ACC112 (cell line): ENCODE data around the gene KIRREL2.

ENCODE experiments used
- H2AFZ ChIP-seq: fragments of 200-600 bp; sonication (generic); one replicate; pipeline ENCODE4 v1.6.0; 2017; ENCODE audit warnings: antibody characterized with exemption, low read length; ENCODE audit not compliant: unreplicated experiment
- H3K27ac ChIP-seq: fragments of 200-600 bp; sonication (generic); 2 replicates; pipeline ENCODE4 v1.5.1; 2014; ENCODE audit warnings: low read depth, mild to moderate bottlenecking, antibody characterized with exemption, low read length, moderate library complexity
- H3K27me3 ChIP-seq: fragments of 200-600 bp; sonication (generic); 2 replicates; pipeline ENCODE4 v1.6.1; 2014; ENCODE audit warnings: mild to moderate bottlenecking, antibody characterized with exemption, low read length, moderate library complexity, mixed read lengths; ENCODE audit not compliant: insufficient read depth
- H3K36me3 ChIP-seq: fragments of 200-600 bp; sonication (generic); 2 replicates; pipeline ENCODE4 v1.6.1; 2016; ENCODE audit warnings: mild to moderate bottlenecking, antibody characterized with exemption, low read length, moderate library complexity, mixed read lengths; ENCODE audit not compliant: insufficient read depth
- H3K4me1 ChIP-seq: fragments of 200-600 bp; sonication (generic); one replicate; pipeline ENCODE4 v1.6.1; 2016; ENCODE audit warnings: low read length, mixed read lengths; ENCODE audit not compliant: insufficient read depth, unreplicated experiment, control insufficient read depth
- H3K4me3 ChIP-seq: fragments of 200-600 bp; sonication (generic); 2 replicates; pipeline ENCODE4 v1.5.1; 2014; ENCODE audit warnings: mild to moderate bottlenecking, low read depth, low read length
- H3K79me2 ChIP-seq: fragments of 200-600 bp; sonication (generic); one replicate; pipeline ENCODE4 v1.6.0; 2016; ENCODE audit warnings: low read length; ENCODE audit not compliant: control insufficient read depth, unreplicated experiment, insufficient read depth

Gene KIRREL2

GRCh38 chr19:35845215-35846037 lies 11.3 kb upstream of the KIRREL2 start:
- Histone ChIP-seq H3K36me3 (no peaks in the 10 kb centered on the region), H2AFZ (peak overlapping the region; percentile 38), H3K79me2 (no peaks in the 10 kb centered on the region), H3K27me3 (peaks cover 58% of the 10 kb centered on the region), H3K4me3 (peak overlapping the region; percentile 56), H3K27ac (no peak overlapping the region), H3K4me1 (no peaks in the 10 kb centered on the region)

- Histone ChIP-seq H3K79me2 (no peaks in the 10 kb centered on the region), H3K4me1 (no peaks in the 10 kb centered on the region), H3K36me3 (no peaks in the 10 kb centered on the region), H3K27me3 (peaks cover 64% of the 10 kb centered on the region), H2AFZ (no peak overlapping the region), H3K27ac (no peak overlapping the region), H3K4me3 (no peak overlapping the region)
These were observed 10.6 kb upstream of the KIRREL2 start for GRCh38 chr19:35846038-35846668.

DNA sequence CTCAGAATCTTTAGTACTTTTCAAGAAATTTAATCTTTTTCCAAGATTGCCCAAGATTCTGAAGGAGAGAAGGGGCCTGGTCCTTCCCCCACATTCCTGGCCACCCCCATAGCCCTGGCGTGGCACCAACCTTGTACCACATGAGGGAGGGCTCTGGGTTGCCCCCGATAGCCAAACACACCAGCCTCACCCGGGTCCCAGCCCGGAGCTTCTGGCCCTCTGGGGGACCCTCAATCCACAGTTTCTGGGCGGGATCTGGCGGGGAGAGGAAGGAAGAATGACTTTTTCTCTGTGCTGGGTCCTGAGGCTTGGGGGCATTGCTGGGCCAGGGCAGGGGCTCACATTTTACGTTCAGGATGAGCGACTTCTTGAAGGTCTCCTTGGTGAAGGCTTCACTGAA lies 8.8 kb upstream of the KIRREL2 start:
- Histone ChIP-seq H3K27ac (no peak overlapping the region), H3K4me1 (no peaks in the 10 kb centered on the region), H3K36me3 (no peaks in the 10 kb centered on the region), H2AFZ (no peak overlapping the region), H3K27me3 (peaks cover 72% of the 10 kb centered on the region), H3K79me2 (no peaks in the 10 kb centered on the region), H3K4me3 (no peak overlapping the region)

- H3K27me3 ChIP-seq = peaks cover 69% of the 10 kb centered on the region
- H3K4me3 ChIP-seq = no peak overlapping the region
- H3K36me3 ChIP-seq = no peaks in the 10 kb centered on the region
- no peaks in the 10 kb centered on the region for H3K79me2 ChIP-seq
- no peak overlapping the region for H2AFZ ChIP-seq
- H3K27ac ChIP-seq = no peak overlapping the region
- no peaks in the 10 kb centered on the region for H3K4me1 ChIP-seq
These were observed 8.2 kb upstream of the KIRREL2 start for GRCh38 chr19:35848486-35848885.

- Histone ChIP-seq H3K36me3 (no peaks in the 10 kb centered on the region), H3K4me3 (no peak overlapping the region), H3K27ac (no peak overlapping the region), H2AFZ (no peak overlapping the region), H3K27me3 (peaks cover 64% of the 10 kb centered on the region), H3K4me1 (no peaks in the 10 kb centered on the region), H3K79me2 (no peaks in the 10 kb centered on the region)
These were observed 7.7 kb upstream of the KIRREL2 start for GRCh38 chr19:35848919-35849505.

- no peaks in the 10 kb centered on the region for H3K79me2 ChIP-seq
- peaks cover 3% of the 10 kb centered on the region for H3K4me1 ChIP-seq
- no peak overlapping the region for H3K4me3 ChIP-seq
- no peak overlapping the region for H2AFZ ChIP-seq
- H3K27ac ChIP-seq = no peak overlapping the region
- no peaks in the 10 kb centered on the region for H3K36me3 ChIP-seq
- H3K27me3 ChIP-seq = peaks cover 59% of the 10 kb centered on the region
These were observed 5.3 kb upstream of the KIRREL2 start for GRCh38 chr19:35851213-35852028.

DNA sequence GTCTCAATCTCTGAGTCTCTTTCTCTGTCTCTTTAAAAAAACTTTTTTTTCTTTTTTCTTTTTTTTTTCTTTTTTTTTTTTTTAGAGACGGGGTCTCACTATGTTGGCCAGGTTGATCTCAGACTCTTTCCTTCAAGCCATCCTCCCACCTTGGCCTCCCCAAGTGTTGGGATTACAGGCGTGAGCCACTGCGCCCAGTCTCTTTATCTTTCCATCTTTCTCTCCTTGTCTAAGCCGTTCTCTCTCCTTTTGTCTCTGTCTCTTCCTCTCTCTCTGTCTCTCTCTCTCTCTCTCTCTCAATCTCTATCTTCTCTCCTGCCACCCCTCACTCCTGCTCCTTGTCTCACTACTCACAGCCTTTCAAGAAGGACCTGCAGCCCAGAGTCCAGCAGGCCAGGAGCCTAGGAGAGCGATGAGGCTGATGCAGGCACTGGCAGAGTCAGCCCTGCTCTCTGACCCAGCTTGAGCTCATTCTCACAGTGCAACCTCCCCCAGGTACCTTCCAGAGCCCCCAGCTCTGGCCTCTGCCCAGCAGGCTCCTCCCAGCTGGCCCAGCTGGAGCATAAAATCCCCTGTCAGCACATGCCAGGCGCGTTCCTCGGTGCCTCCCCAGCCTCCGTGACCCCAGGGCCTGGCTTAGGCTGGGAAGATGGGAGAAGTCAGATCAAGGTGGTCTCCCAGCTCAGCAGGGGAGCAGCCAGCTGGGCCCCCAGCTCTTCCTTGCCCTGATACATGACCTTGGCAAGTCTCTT lies 4.5 kb upstream of the KIRREL2 start, which contains the start of gene NPHS1:
NPHS1 (minus strand) TSS at position 476 of the 752 bp plus-strand sequence. CDS start 667 bp downstream, outside the sequence.
- no peaks in the 10 kb centered on the region for H3K36me3 ChIP-seq
- H2AFZ ChIP-seq = no peak within 1 kb of the TSS
- H3K79me2 ChIP-seq = no peaks in the 10 kb centered on the region
- peaks cover 3% of the 10 kb centered on the region for H3K4me1 ChIP-seq
- peaks cover 62% of the 10 kb centered on the region for H3K27me3 ChIP-seq
- no peak within 1 kb of the TSS for H3K27ac ChIP-seq
- H3K4me3 ChIP-seq = no peak within 1 kb of the TSS

GRCh38 chr19:35853038-35853756 lies 3.5 kb upstream of the KIRREL2 start:
- H3K4me1 ChIP-seq = peaks cover 3% of the 10 kb centered on the region
- H3K36me3 ChIP-seq = no peaks in the 10 kb centered on the region
- H3K4me3 ChIP-seq = no peak overlapping the region
- H3K79me2 ChIP-seq = no peaks in the 10 kb centered on the region
- peaks cover 59% of the 10 kb centered on the region for H3K27me3 ChIP-seq
- H3K27ac ChIP-seq = no peak overlapping the region
- H2AFZ ChIP-seq = no peak overlapping the region

GRCh38 chr19:35858311-35858710 lies 1.6 kb downstream of the KIRREL2 start:
- H3K79me2 ChIP-seq = no peaks in the 10 kb centered on the region
- H3K36me3 ChIP-seq = no peaks in the 10 kb centered on the region
- H3K27ac ChIP-seq = no peak overlapping the region
- no peak overlapping the region for H2AFZ ChIP-seq
- H3K4me1 ChIP-seq = peaks cover 3% of the 10 kb centered on the region
- no peak overlapping the region for H3K4me3 ChIP-seq
- peaks cover 52% of the 10 kb centered on the region for H3K27me3 ChIP-seq
